Measurements from ENCODE around the gene KRT86. TPM values are rescaled to one million over a fixed set of nuclear protein-coding genes. Genes with fewer than 3 reads are reported as not detected.

Gene KRT86
- total and polyA plus RNA-seq, 9 of the 15 experiments (the other 6 are each of a cell fraction or from before 2014, with no cell fraction given): not detected

DNA sequence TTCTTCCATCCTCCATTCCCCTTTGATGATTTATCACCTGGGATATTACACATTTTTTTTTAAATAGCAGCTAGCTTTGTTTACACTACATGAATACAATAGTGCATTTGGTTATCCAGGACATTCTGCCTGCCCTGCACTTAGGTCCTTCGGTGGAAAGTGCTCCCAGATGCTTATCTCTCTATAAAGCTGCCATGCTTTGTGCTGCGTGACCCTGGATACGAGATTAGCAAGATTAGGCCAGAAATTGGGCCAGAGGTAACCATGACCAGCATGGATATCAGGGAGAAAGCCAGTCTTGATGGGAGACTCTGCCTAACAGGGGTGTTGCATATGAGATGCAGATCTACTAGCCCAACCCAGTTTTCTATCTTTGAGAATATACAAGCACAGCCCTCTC is 58.9 kb downstream of the KRT86 start:
- ATAC-seq: no peak
- POLR2A ChIA-PET: no interaction called here
- 0% methylated on average over 3 of the region's 3 CpGs for WGBS (ENCODE audit: insufficient coverage, low coverage, missing lambda C conversion rate)

More for the DNA sequence above, 58.9 kb downstream of the KRT86 start:
- DNase-seq (ENCODE audit: extremely low read depth in 1 of 4, low spot score in 3 of 4) (no peak), FAIRE-seq (no peak)
- Histone ChIP-seq H3K9me1 (ENCODE audit: control insufficient read depth, insufficient read depth, low read length) (no peaks in the 10 kb centered on the region), H3K27ac (ENCODE audit: extremely low read depth, low read depth, low read length) (no peak overlapping the region), H3K9me3 (replicated peaks; ENCODE audit: control insufficient read depth, insufficient read depth, low read depth, low read length) (no peaks in the 10 kb centered on the region), H4K20me1 (replicated peaks; ENCODE audit: control insufficient read depth, insufficient read depth, low read length) (no peaks in the 10 kb centered on the region), H3K4me3 (no peak overlapping the region), H3K4me1 (replicated peaks in 1 of 2; ENCODE audit: control insufficient read depth in 2 of 2, insufficient read depth in 2 of 2, low read length in 2 of 2) (no peaks in the 10 kb centered on the region), H3K79me2 (ENCODE audit: control insufficient read depth, insufficient read depth, low read length) (no peaks in the 10 kb centered on the region), H2AFZ (ENCODE audit: low read depth, low read length) (no peak overlapping the region), H3K36me3 (ENCODE audit: control insufficient read depth, insufficient read depth, low read length) (no peaks in the 10 kb centered on the region), H3K27me3 (ENCODE audit: control insufficient read depth in 2 of 2, insufficient read depth in 2 of 2, low read length in 2 of 2) (peaks cover 0 to 1% of the 10 kb centered on the region in 2 experiments; a peak in 1 of 5 replicates), H3K9ac (ENCODE audit: insufficient read depth in 1 of 2, low read depth in 2 of 2, low read length in 2 of 2) (no peak overlapping the region), H3K4me2 (ENCODE audit: insufficient read depth, low read length) (no peak overlapping the region)
- in situ Hi-C loops (cut with MboI): no loop called here
- intact Hi-C loops (cut with micrococcal nuclease): no loop called here
- no TSS peak for BruUV-seq (replicated peaks)
- CTCF ChIA-PET (ENCODE audit: low intra/inter-chr PET ratio): no interaction called here
- no peak for TF ChIP-seq TEAD4 (IDR thresholded peaks at IDR 0.05; ENCODE audit: low read length)
- TF ChIP-seq TEAD4 (CRISPR knock-in tag; IDR thresholded peaks at IDR 0.05; ENCODE audit: borderline replicate concordance): no peak
- TF ChIP-seq ZFP36 (IDR thresholded peaks at IDR 0.05; ENCODE audit: low read depth, low read length, partially characterized antibody): no peak
- no peak for TF ChIP-seq ZNF217 (CRISPR knock-in tag; IDR thresholded peaks at IDR 0.05)
- TF ChIP-seq, protein P1, sequence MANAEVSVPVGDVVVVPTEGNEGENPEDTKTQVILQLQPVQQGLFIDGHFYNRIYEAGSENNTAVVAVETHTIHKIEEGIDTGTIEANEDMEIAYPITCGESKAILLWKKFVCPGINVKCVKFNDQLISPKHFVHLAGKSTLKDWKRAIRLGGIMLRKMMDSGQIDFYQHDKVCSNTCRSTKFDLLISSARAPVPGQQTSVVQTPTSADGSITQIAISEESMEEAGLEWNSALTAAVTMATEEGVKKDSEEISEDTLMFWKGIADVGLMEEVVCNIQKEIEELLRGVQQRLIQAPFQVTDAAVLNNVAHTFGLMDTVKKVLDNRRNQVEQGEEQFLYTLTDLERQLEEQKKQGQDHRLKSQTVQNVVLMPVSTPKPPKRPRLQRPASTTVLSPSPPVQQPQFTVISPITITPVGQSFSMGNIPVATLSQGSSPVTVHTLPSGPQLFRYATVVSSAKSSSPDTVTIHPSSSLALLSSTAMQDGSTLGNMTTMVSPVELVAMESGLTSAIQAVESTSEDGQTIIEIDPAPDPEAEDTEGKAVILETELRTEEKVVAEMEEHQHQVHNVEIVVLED (CRISPR knock-in tag; IDR thresholded peaks at IDR 0.05): no peak
- no peak for TF ChIP-seq RBFOX2 (IDR thresholded peaks at IDR 0.05; ENCODE audit: low read depth, low read length)
- no peak for TF ChIP-seq KLF1 (tag; IDR thresholded peaks at IDR 0.05)
- TF ChIP-seq, protein P2, sequence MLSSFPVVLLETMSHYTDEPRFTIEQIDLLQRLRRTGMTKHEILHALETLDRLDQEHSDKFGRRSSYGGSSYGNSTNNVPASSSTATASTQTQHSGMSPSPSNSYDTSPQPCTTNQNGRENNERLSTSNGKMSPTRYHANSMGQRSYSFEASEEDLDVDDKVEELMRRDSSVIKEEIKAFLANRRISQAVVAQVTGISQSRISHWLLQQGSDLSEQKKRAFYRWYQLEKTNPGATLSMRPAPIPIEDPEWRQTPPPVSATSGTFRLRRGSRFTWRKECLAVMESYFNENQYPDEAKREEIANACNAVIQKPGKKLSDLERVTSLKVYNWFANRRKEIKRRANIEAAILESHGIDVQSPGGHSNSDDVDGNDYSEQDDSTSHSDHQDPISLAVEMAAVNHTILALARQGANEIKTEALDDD (IDR thresholded peaks at IDR 0.05): no peak
- no peak for TF ChIP-seq NFE2 (IDR thresholded peaks at IDR 0.05; ENCODE audit: low read depth)
- no peak for TF ChIP-seq FOXJ2 (tag; IDR thresholded peaks at IDR 0.05)
- no peak for TF ChIP-seq FOXA3 (CRISPR knock-in tag; conservative IDR thresholded peaks at IDR 0.05 in 1 of 2, IDR thresholded peaks at IDR 0.05 in 1 of 2)
